GM18526 (cell line): ENCODE measurements around the gene ZNF561.

Source experiments
- POLR2A ChIP-seq: IDR thresholded peaks from 3 replicates; pipeline ENCODE4 v1.6.1; 2011; ENCODE audit not compliant: insufficient read length; ENCODE audit errors: extremely low read depth

ZNF561 gene

GRCh38 chr19:9586764-9587163, 34.3 kb downstream of the ZNF561 start:
- no peak for TF ChIP-seq POLR2A

- peak; percentile 90 for TF ChIP-seq POLR2A
Observed at GRCh38 chr19:9584073-9584833, 36.8 kb downstream of the ZNF561 start, which contains the start of gene ZNF121. Gene ZNF121 (minus strand): TSS chr19:9584504. CDS start chr19:9568097, 16,407 bp downstream.

GRCh38 chr19:9580728-9581127, 40.3 kb downstream of the ZNF561 start:
- TF ChIP-seq POLR2A: no peak

DNA sequence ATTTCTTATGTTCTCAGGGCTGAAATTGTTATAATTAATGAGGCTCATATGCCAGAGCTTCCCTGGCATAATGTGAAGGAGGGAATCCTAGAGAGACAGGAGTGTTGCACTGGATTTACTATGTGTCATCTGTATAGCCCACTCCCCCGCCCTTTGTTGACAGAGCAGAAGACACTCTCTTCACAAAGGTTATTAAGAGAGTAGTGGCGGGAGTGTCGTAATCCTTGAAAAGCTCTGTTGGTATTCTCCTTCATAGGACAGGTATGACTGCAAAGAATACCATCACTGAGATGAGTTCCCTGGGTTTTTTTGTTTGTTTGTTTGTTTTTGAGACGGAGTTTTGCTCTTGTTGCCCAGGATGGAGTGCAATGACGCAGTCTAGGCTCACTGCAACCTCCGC, 50.8 kb downstream of the ZNF561 start:
- TF ChIP-seq POLR2A: no peak

- TF ChIP-seq POLR2A: no peak
Observed at GRCh38 chr19:9566729-9567128, 54.3 kb downstream of the ZNF561 start.

GRCh38 chr19:9565900-9566705, 54.9 kb downstream of the ZNF561 start:
- TF ChIP-seq POLR2A: no peak
